ENCODE measurements around the gene BIRC7.
A peak's percentile ranks its signal among the peaks of the same experiment; 100 is the strongest.

BIRC7 gene

GRCh38 chr20:63208346-63208909 lies 27.3 kb upstream of the BIRC7 start:
- TF ChIP-seq CTCF (IDR thresholded peaks at IDR 0.05) = no peak
- no peaks in the 10 kb centered on the region for H3K4me1 ChIP-seq (ENCODE audit: control insufficient read depth in 1 of 2, insufficient read depth in 1 of 2, low read depth in 1 of 2, low read length in 1 of 2)
- peaks cover 97% of the 10 kb centered on the region for H3K36me3 ChIP-seq
- H3K4me3 ChIP-seq (ENCODE audit: low read depth in 1 of 2, low read length in 1 of 2) = no peak overlapping the region
- no peaks in the 10 kb centered on the region for H3K27me3 ChIP-seq
- H3K27ac ChIP-seq = no peak overlapping the region
- H3K9me3 ChIP-seq = no peaks in the 10 kb centered on the region

DNA sequence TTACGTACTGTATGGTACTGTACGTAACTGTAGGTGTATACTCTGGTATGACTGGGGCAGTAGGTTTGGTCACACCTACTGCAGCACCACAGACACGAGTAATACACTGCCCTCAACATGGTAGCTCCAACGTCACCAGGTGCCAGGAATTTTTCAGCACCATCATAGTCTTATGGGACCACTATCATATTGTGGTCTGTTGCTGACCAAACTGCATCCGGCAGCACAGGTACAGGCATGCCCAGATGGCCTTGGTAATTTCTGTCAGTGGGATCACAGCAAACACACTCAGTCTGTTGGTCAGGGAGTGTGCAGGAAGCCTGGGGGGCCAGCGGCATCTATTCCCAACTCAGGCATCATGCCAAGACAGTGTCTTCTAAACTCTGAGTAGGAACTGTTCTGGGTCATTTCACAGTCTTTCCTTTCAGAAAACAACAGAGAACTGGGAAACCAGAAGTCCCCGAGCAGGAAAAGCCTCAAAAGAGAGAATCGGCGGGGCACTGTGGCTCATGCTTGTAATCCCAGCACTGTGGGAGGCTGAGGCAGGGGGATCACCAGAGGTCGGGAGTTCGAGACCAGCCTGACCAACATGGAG lies 25.6 kb upstream of the BIRC7 start:
- H3K36me3 ChIP-seq = peaks cover 92% of the 10 kb centered on the region
- no peak overlapping the region for H3K27ac ChIP-seq
- TF ChIP-seq CTCF (IDR thresholded peaks at IDR 0.05) = no peak
- H3K4me1 ChIP-seq (ENCODE audit: control insufficient read depth in 1 of 2, insufficient read depth in 1 of 2, low read depth in 1 of 2, low read length in 1 of 2) = peaks cover 4 to 5% of the 10 kb centered on the region in 2 experiments
- H3K27me3 ChIP-seq = no peaks in the 10 kb centered on the region
- no peak overlapping the region for H3K4me3 ChIP-seq (ENCODE audit: low read depth in 1 of 2, low read length in 1 of 2)
- H3K9me3 ChIP-seq = no peaks in the 10 kb centered on the region

DNA sequence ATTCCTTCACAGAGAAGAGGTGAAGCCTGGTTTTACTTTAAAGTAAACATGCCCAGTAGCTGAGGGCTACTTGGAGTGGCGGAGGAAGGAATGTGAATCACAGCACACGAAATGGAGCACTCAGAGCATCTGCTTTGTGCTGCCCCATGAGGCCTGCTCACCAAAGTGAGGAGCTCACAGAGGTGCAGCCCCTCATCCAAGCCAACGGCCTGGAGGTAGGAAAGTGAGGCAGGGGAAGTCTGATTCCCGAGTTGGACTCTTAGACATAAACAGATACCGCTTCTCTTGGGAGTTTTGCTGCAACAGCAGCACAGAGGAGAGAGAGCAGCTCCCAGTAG lies 23.3 kb upstream of the BIRC7 start:
- peaks cover 69% of the 10 kb centered on the region for H3K36me3 ChIP-seq
- no peak overlapping the region for H3K27ac ChIP-seq
- no peaks in the 10 kb centered on the region for H3K9me3 ChIP-seq
- H3K4me3 ChIP-seq (ENCODE audit: low read depth in 1 of 2, low read length in 1 of 2) = no peak overlapping the region
- no peak for TF ChIP-seq CTCF (IDR thresholded peaks at IDR 0.05)
- peaks cover 17 to 18% of the 10 kb centered on the region in 2 experiments for H3K4me1 ChIP-seq (ENCODE audit: control insufficient read depth in 1 of 2, insufficient read depth in 1 of 2, low read depth in 1 of 2, low read length in 1 of 2)
- H3K27me3 ChIP-seq = no peaks in the 10 kb centered on the region

DNA sequence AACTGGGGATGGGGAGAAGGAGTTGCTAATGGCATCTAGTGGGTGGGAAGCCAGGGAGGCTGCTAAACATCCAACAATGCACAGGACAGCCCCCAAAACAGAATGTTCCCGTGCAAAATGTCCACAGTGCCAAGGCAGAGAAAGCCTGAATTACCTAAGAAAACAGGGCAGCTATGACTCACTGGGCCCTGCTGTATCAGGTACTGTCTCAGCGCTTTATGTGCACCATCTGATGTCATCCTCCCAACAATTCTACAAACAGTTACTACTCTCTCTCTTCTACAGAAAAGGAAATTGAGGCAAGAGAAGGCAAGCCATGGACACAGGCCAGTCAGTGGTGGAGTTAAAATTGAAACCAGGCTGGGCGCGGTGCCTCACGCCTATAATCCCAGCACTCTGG lies 22.9 kb upstream of the BIRC7 start:
- Histone ChIP-seq H3K9me3 (no peaks in the 10 kb centered on the region), H3K4me3 (ENCODE audit: low read depth in 1 of 2, low read length in 1 of 2) (no peak overlapping the region), H3K27me3 (no peaks in the 10 kb centered on the region), H3K4me1 (ENCODE audit: control insufficient read depth in 1 of 2, insufficient read depth in 1 of 2, low read depth in 1 of 2, low read length in 1 of 2) (peaks cover 17 to 18% of the 10 kb centered on the region in 2 experiments), H3K36me3 (peaks cover 65% of the 10 kb centered on the region), H3K27ac (no peak overlapping the region)
- TF ChIP-seq CTCF (IDR thresholded peaks at IDR 0.05) = no peak

- TF ChIP-seq CTCF (IDR thresholded peaks at IDR 0.05) = no peak
- H3K4me1 ChIP-seq (ENCODE audit: control insufficient read depth in 1 of 2, insufficient read depth in 1 of 2, low read depth in 1 of 2, low read length in 1 of 2) = peaks cover 17 to 18% of the 10 kb centered on the region in 2 experiments
- no peaks in the 10 kb centered on the region for H3K9me3 ChIP-seq
- peak overlapping the region; percentile 78 for H3K27ac ChIP-seq
- H3K36me3 ChIP-seq = peaks cover 51% of the 10 kb centered on the region
- peak overlapping the region in 1 of 2 experiments; percentile 74 for H3K4me3 ChIP-seq (ENCODE audit: low read depth in 1 of 2, low read length in 1 of 2)
- H3K27me3 ChIP-seq = peaks cover 7% of the 10 kb centered on the region
These were observed 21.2 kb upstream of the BIRC7 start for GRCh38 chr20:63214514-63214913.

All from neutrophil (primary cell).